SK-N-SH (cell line): ENCODE results near the gene CLEC11A. TPM values are rescaled to one million over a fixed set of nuclear protein-coding genes. Genes with fewer than 3 reads are reported as not detected.

Experiments
- CTCF ChIA-PET: fragments of 300-600, 350-600 bp; formaldehyde crosslinking; extraction: SDS; loops from one replicate; lab custom pipeline; 2021; lab: Yijun Ruan, JAX
- POLR2A ChIA-PET: fragments of 350-600 bp; sonication (Branson Sonifier 250); formaldehyde crosslinking; extraction: SDS; loops from one replicate; lab custom pipeline; 2020; ENCODE audit warnings: antibody characterized with exemption, inconsistent platforms; lab: Yijun Ruan, JAX
- DNase-seq: peaks from one replicate; pipeline ENCODE4 v3.0.0; 2012
- H2AFZ ChIP-seq: fragments of 200-600 bp; sonication (generic); 2 replicates; pipeline ENCODE4 v1.8.1; 2016; ENCODE audit warnings: antibody characterized with exemption, mild to moderate bottlenecking, low read depth
- H3F3A ChIP-seq: fragments of 200-600 bp; sonication (generic); replicated peaks from 2 replicates; pipeline ENCODE3; 2016; ENCODE audit warnings: antibody characterized with exemption, mild to moderate bottlenecking; ENCODE audit not compliant: insufficient read depth
- H3K27ac ChIP-seq, 2 experiments: fragments of 200-500 bp in 1 of 2; fragments of 200-600 bp in 1 of 2; sonication (Bioruptor generic) in 1 of 2; sonication (generic), shearing (Covaris generic) in 1 of 2; 2 replicates each; pipeline versions ENCODE4 v1.5.1 to v1.6.1; 2014 to 2016; ENCODE audit warnings: low read depth in 2 of 2, inconsistent platforms in 1 of 2, low read length in 1 of 2, mild to moderate bottlenecking in 1 of 2, mixed read lengths in 1 of 2
- H3K27me3 ChIP-seq: fragments of 200-600 bp; sonication (generic), shearing (Covaris generic); 2 replicates; pipeline ENCODE4 v1.6.1; 2016; ENCODE audit warnings: mixed run types; ENCODE audit not compliant: insufficient read depth
- H3K36me3 ChIP-seq, 2 experiments: fragments of 200-500 bp in 1 of 2; fragments of 200-600 bp in 1 of 2; sonication (Bioruptor generic) in 1 of 2; sonication (generic) in 1 of 2; replicated peaks in 1 of 2; 2 replicates each; pipeline versions ENCODE3 to v1.5.1; 2014 to 2016; ENCODE audit warnings: low read length in 1 of 2, mild to moderate bottlenecking in 1 of 2; ENCODE audit not compliant: insufficient read depth in 2 of 2, control insufficient read depth in 1 of 2
- H3K4me1 ChIP-seq, 2 experiments: fragments of 200-500 bp in 1 of 2; fragments of 200-600 bp in 1 of 2; sonication (Bioruptor generic) in 1 of 2; sonication (generic), shearing (Covaris generic) in 1 of 2; 2 replicates each; pipeline versions ENCODE4 v1.5.1 to v1.6.1; 2014 to 2016; ENCODE audit warnings: low read depth in 1 of 2, low read length in 1 of 2, mixed run types in 1 of 2; ENCODE audit not compliant: insufficient read depth in 2 of 2, control insufficient read depth in 1 of 2
- H3K4me2 ChIP-seq: fragments of 200-600 bp; sonication (generic), shearing (Covaris generic); 2 replicates; pipeline ENCODE4 v1.6.1; 2017; ENCODE audit warnings: mixed run types
- H3K4me3 ChIP-seq, 2 experiments: fragments of 200-500 bp in 1 of 2; fragments of 200-600 bp in 1 of 2; sonication (Bioruptor generic) in 1 of 2; sonication (generic), shearing (Covaris generic) in 1 of 2; 2 replicates each; pipeline versions ENCODE4 v1.5.1 to v1.8.1; 2014 to 2016; ENCODE audit warnings: low read depth in 2 of 2, inconsistent platforms in 1 of 2, low read length in 1 of 2, mild to moderate bottlenecking in 1 of 2, mixed read lengths in 1 of 2, moderate library complexity in 1 of 2
- H3K79me2 ChIP-seq: fragments of 200-600 bp; sonication (generic); 2 replicates; pipeline ENCODE4 v1.8.1; 2017; ENCODE audit warnings: mild to moderate bottlenecking; ENCODE audit not compliant: insufficient read depth
- H3K9ac ChIP-seq: fragments of 200-600 bp; sonication (generic); 2 replicates; pipeline ENCODE4 v1.6.1; 2017; ENCODE audit warnings: mixed run types
- H3K9me2 ChIP-seq: fragments of 200-600 bp; sonication (generic); 2 replicates; pipeline ENCODE4 v1.6.1; 2017; ENCODE audit warnings: mixed run types
- H3K9me3 ChIP-seq: fragments of 200-600 bp; sonication (generic); 2 replicates; pipeline ENCODE4 v1.6.1; 2017; ENCODE audit warnings: mixed run types, mild to moderate bottlenecking, moderate library complexity
- H4K20me1 ChIP-seq: fragments of 200-600 bp; sonication (generic); 2 replicates; pipeline ENCODE4 v1.6.1; 2017; ENCODE audit warnings: mild to moderate bottlenecking, mixed run types; ENCODE audit not compliant: insufficient read depth
- CTCF ChIP-seq: fragments of 200-600 bp; sonication (generic); IDR thresholded peaks from 2 replicates; pipeline ENCODE4 v1.6.1; 2017; ENCODE audit warnings: antibody characterized with exemption, mild to moderate bottlenecking, moderate library complexity
- EP300 ChIP-seq, 2 experiments: IDR thresholded peaks; 2 replicates each; pipeline versions ENCODE4 v1.4.0 to v1.6.1; 2012; ENCODE audit warnings: borderline replicate concordance in 1 of 2, low read depth in 1 of 2, low read length in 1 of 2
- EZH2phosphoT487 ChIP-seq: fragments of 200-600 bp; sonication (generic); IDR thresholded peaks from 2 replicates; pipeline ENCODE4 v1.6.1; 2017; ENCODE audit warnings: low read depth, mixed run types, mild to moderate bottlenecking, antibody characterized with exemption, moderate library complexity, borderline replicate concordance
- FOXJ3 ChIP-seq: sonication (generic); formaldehyde crosslinking; IDR thresholded peaks from 2 replicates; pipeline ENCODE4 v1.5.1; 2020; ENCODE audit warnings: mild to moderate bottlenecking, missing genetic modification reagents
- GATA2 ChIP-seq: sonication (generic); formaldehyde crosslinking; IDR thresholded peaks from 2 replicates; pipeline ENCODE4 v1.5.0; 2020; ENCODE audit warnings: mild to moderate bottlenecking, missing genetic modification reagents
- IRF3 ChIP-seq: fragments of 150-350 bp; IDR thresholded peaks from 2 replicates; pipeline ENCODE4 v1.6.1; 2016; ENCODE audit warnings: mild to moderate bottlenecking, low read depth, low read length
- JUND ChIP-seq: IDR thresholded peaks from 2 replicates; pipeline ENCODE4 v1.4.0; 2012
- MAX ChIP-seq: IDR thresholded peaks from 2 replicates; pipeline ENCODE4 v1.4.0; 2012; ENCODE audit warnings: low read depth
- MEF2A ChIP-seq: IDR thresholded peaks from 2 replicates; pipeline ENCODE4 v1.4.0; 2012; ENCODE audit warnings: low read depth, borderline replicate concordance
- POLR2AphosphoS5 ChIP-seq: IDR thresholded peaks from 2 replicates; pipeline ENCODE4 v1.6.1; 2012; ENCODE audit warnings: low read depth, low read length
- RAD21 ChIP-seq: IDR thresholded peaks from 2 replicates; pipeline ENCODE4 v1.6.1; 2012; ENCODE audit warnings: mild to moderate bottlenecking, low read length
- RCOR1 ChIP-seq: fragments of 150-350 bp; IDR thresholded peaks from 2 replicates; pipeline ENCODE4 v1.6.1; 2017; ENCODE audit warnings: antibody characterized with exemption, low read length
- RXRA ChIP-seq: IDR thresholded peaks from 2 replicates; pipeline ENCODE4 v1.4.0; 2012; ENCODE audit warnings: low read depth, mild to moderate bottlenecking, borderline replicate concordance
- SIN3A ChIP-seq: IDR thresholded peaks from 2 replicates; pipeline ENCODE4 v1.6.1; 2012; ENCODE audit warnings: low read depth, mild to moderate bottlenecking, low read length, moderate library complexity, borderline replicate concordance
- SMC3 ChIP-seq: IDR thresholded peaks from 2 replicates; pipeline ENCODE4 v1.6.1; 2012; ENCODE audit warnings: low read depth, low read length, improper control_type of control experiment
- TEAD4 ChIP-seq: IDR thresholded peaks from 2 replicates; pipeline ENCODE4 v1.4.0; 2012; ENCODE audit warnings: mild to moderate bottlenecking, borderline replicate concordance; ENCODE audit not compliant: insufficient read depth
- USF1 ChIP-seq: IDR thresholded peaks from 2 replicates; pipeline ENCODE4 v1.4.0; 2012; ENCODE audit warnings: low read depth, borderline replicate concordance
- whole genome bisulfite sequencing: methylation state at CpG from one replicate; pipeline ENCODE4 v1.1.6; 2017; ENCODE audit warnings: low lambda C conversion rate; 5-methylcytosine and 5-hydroxymethylcytosine counted together
- polyA plus RNA-seq, 3 experiments: library from polyadenylated mRNA; depleted of rRNA; stranded (reverse); fragments of >200 nt; gene quantifications; 2 replicates each; pipeline ENCODE4 v1.2.3, GENCODE V29; 2012

The CLEC11A gene
- polyA plus RNA-seq, 1 of the 3 experiments (the other 2 are of a cell fraction): 4.4 TPM

- H3K9ac ChIP-seq: no peak overlapping the region
- H4K20me1 ChIP-seq: no peaks in the 10 kb centered on the region
- H3K4me3 ChIP-seq: no peak overlapping the region
- 54% methylated on average over 4 of the region's 11 CpGs for WGBS
- CTCF ChIA-PET: interaction anchor here (0.8 to 2.7 kb wide), 4 partner anchors 10 to 72 kb away, joined by 3 to 9 read pairs (median 4); no protein-coding TSS in a partner anchor
- POLR2A ChIA-PET: no interaction called here
- no peaks in the 10 kb centered on the region for H3K27me3 ChIP-seq
- no peaks in the 10 kb centered on the region for H3F3A ChIP-seq
- no peak overlapping the region for H2AFZ ChIP-seq
- no peaks in the 10 kb centered on the region for H3K79me2 ChIP-seq
- DNase-seq: no peak
- H3K4me1 ChIP-seq: no peaks in the 10 kb centered on the region
- TF ChIP-seq MAX (no peak), RCOR1 (no peak), GATA2 (CRISPR knock-in tag) (no peak), CTCF (no peak), RAD21 (no peak), FOXJ3 (no peak), EP300 (IDR thresholded peaks at IDR 0.05; ENCODE audit: borderline replicate concordance in 1 of 2, low read depth in 1 of 2, low read length in 1 of 2) (no peak), RXRA (no peak), POLR2AphosphoS5 (no peak), IRF3 (no peak), EZH2phosphoT487 (no peak), JUND (no peak), USF1 (no peak), SIN3A (no peak), SMC3 (no peak), TEAD4 (no peak), MEF2A (no peak)
- H3K4me2 ChIP-seq: no peak overlapping the region
- H3K36me3 ChIP-seq: no peaks in the 10 kb centered on the region
- no peaks in the 10 kb centered on the region for H3K9me2 ChIP-seq
- H3K27ac ChIP-seq: no peak overlapping the region
- H3K9me3 ChIP-seq: no peaks in the 10 kb centered on the region
Observed at GRCh38 chr19:50711196-50711595, 12.0 kb upstream of the CLEC11A start.
